C4-2B (cell line): ENCODE results near the gene POU6F2.

Source experiments
- ZFX ChIP-seq: fragments of 450-650 bp; IDR thresholded peaks from 2 replicates; pipeline ENCODE4 v1.6.1; 2017
- TF ChIP-seq, protein P1 (sequence below): fragments of 450-650 bp; conservative IDR thresholded peaks from 2 replicates; pipeline ENCODE4 v1.5.1; 2017; ENCODE audit warnings: mild to moderate bottlenecking

DNA sequence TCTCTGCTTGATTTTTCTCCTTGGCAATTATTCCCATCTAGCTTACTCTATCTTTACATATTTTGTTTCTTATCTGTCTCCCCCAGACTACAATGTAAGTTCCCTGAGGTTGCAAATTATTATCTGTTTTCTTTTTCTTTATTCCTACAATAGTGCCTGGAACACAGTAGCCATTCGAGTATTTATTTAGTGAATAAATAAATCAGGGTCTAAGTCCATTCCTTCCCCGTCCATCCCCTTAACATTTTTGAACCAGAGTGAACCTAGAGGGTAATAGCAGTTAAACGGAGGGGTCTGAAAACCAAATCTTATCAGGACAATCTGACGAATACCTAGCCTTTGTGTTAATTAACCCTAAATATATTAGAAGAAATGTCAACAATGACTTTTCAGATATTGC is 335.7 kb downstream of the POU6F2 start:
- TF ChIP-seq, protein P1, sequence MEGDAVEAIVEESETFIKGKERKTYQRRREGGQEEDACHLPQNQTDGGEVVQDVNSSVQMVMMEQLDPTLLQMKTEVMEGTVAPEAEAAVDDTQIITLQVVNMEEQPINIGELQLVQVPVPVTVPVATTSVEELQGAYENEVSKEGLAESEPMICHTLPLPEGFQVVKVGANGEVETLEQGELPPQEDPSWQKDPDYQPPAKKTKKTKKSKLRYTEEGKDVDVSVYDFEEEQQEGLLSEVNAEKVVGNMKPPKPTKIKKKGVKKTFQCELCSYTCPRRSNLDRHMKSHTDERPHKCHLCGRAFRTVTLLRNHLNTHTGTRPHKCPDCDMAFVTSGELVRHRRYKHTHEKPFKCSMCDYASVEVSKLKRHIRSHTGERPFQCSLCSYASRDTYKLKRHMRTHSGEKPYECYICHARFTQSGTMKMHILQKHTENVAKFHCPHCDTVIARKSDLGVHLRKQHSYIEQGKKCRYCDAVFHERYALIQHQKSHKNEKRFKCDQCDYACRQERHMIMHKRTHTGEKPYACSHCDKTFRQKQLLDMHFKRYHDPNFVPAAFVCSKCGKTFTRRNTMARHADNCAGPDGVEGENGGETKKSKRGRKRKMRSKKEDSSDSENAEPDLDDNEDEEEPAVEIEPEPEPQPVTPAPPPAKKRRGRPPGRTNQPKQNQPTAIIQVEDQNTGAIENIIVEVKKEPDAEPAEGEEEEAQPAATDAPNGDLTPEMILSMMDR = no peak
- TF ChIP-seq ZFX = no peak
